Stimulated activated CD4-positive, alpha-beta T cell treated with anti-CD3 and anti-CD28 coated beads, Interleukin-1b, Interleukin-23, amount 100 ng/mL, for 48 hours (primary cell): Measurements from ENCODE around the gene COL25A1.
"Not testable (repeated sequence)": the region's sequence is repeated elsewhere in the genome, so short reads cannot be mapped to it uniquely, and the experiment has no call there.

ENCODE experiments used
- DNase-seq: peaks from one replicate; pipeline ENCODE4 v3.0.0-alpha.2; 2020

Gene COL25A1

GRCh38 chr4:109164011-109164410 lies 138.4 kb downstream of the COL25A1 start:
- DNase-seq, result no peak

DNA sequence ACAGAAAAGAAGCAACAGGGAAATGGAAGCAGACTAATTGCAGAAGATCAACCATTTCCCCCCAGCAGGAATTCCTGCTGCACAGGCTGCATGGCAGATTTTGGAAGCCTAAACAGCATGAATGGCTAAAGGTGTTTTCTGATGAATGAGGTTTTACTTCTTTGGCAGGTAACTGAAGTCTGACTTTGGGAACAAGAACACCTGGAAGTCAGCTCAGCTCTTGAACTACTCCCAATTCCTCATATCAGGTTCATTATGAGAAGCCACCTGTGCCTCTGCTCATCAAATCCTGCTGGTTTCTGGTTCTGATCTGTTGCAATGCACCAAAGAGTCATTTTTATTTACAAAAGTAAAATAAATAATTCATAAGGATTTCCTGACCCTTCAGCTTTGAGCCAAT lies 139.0 kb downstream of the COL25A1 start:
- no peak for DNase-seq

GRCh38 chr4:109162759-109163158 lies 139.7 kb downstream of the COL25A1 start:
- DNase-seq, result no peak

DNA sequence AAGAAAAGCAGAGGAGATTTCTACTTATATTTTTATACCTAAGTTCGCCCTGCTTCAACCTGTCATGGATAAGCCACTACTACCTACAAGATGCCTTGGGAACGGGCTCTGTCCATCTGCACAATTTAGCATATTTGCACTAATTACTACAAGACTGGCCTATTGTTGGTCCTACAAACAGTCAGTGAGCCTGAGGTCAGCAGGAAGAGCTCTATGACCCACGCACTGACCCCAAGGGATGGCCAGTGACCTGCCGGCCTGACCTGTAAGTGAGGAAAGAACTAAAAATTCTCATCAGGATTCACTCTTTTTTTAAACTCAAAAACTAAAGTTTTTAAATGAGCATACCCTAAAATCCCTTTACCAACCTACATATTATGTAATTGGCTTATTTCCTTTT lies 142.0 kb downstream of the COL25A1 start:
- no peak for DNase-seq

GRCh38 chr4:109157696-109158095 lies 144.8 kb downstream of the COL25A1 start:
- DNase-seq, result no peak

GRCh38 chr4:109157205-109157604 lies 145.3 kb downstream of the COL25A1 start:
- DNase-seq, result no peak

DNA sequence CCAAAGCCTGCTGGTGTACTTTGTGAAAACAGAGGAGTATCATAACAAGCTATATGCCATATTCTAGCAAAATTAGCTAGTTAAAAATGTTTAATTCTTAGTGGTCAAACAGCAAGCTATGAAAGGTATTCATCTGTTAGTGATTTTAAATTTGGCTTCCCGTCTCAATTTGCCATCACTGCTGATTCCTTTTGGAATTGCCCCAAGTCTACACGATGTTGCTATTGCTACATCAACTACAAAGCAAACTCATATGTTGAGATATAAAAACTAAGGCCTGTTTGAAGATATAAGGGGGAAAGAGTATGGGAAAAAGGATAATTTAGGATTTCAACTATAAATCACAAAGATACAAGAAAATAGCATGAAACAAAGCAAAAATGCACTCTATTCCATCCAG lies 146.1 kb downstream of the COL25A1 start:
- DNase-seq, result no peak

GRCh38 chr4:109155682-109156283 lies 146.7 kb downstream of the COL25A1 start:
- no peak for DNase-seq

DNA sequence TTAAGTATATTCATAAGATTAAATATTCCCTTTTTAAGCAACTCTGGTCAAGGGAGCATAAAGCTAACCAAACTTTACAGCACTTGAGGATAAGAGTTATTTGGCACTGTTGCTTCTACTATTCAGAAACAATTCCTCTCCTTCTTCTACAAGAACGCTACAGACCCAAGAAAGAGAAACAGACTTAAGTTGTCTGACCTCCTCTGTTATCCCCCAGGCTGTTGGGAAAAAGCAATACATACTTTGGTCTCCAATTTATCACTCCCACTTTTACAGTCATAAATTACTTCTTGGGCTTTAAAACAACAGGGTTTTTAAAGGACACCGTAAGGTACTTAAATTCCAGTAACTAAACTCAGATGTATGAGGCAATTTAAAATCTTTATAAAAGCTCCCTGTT lies 147.4 kb downstream of the COL25A1 start:
- DNase-seq, result no peak

DNA sequence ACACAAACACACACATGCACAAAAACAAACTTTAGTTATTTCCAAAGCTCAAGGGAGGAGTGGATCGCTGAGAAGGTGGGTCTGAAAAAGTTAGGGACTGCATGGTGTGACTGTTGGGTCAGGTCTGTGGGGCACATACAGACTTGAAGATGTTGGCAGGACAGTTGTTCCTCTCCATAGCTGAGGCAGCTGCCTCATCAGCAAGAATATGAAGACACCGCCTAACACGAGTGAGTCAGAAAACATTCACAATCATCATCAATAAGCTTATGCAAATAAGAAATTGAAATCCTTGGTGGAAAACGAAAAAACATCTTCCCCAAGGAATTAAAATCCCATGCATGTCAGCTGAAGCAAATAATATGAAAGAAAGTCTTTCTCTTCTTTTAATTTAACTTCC lies 148.0 kb downstream of the COL25A1 start:
- no peak for DNase-seq

DNA sequence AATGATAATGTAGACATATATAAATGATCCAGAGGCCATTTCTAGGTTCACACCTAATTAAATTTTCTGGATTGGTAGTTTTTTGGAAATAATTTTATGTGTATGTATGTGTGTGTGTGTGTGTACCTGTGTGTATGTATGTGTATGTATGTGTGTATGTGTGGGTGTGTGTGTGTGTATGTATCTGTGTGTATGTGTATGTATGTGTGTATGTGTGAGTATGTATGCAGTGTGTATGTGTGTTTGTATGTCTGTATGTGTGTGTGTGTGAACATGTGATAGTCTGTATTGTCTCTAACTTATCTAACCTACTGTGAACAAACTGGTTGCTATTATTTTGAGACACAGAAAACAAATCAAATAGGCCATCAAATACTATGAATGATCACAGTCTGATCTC lies 152.6 kb downstream of the COL25A1 start:
- DNase-seq, result no peak

GRCh38 chr4:109148577-109149075 lies 153.8 kb downstream of the COL25A1 start:
- no peak for DNase-seq

GRCh38 chr4:109147135-109147534 lies 155.3 kb downstream of the COL25A1 start:
- DNase-seq, result no peak

DNA sequence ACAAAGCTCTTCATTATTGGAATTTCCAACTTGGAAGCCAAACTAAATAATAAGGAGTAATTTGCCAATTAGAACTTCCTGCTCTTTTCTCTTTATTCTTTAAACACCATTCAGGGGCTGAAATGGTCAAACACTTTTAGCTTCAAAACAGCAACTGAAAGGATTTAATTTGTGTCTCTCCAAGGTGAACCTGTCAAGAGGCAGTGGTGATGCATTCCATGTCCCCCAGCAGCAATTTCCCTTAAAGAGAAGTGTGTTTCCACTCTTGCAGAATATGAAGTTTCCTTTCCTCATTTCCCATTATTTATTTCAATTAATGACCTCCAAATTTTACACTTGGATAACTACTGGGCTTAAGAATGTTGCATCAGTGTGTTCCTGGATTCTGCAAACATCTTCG lies 156.0 kb downstream of the COL25A1 start:
- DNase-seq, result no peak

GRCh38 chr4:109138125-109138524 lies 164.3 kb downstream of the COL25A1 start:
- not testable (repeated sequence) for DNase-seq

GRCh38 chr4:109134921-109135320 lies 167.5 kb downstream of the COL25A1 start:
- no peak for DNase-seq

DNA sequence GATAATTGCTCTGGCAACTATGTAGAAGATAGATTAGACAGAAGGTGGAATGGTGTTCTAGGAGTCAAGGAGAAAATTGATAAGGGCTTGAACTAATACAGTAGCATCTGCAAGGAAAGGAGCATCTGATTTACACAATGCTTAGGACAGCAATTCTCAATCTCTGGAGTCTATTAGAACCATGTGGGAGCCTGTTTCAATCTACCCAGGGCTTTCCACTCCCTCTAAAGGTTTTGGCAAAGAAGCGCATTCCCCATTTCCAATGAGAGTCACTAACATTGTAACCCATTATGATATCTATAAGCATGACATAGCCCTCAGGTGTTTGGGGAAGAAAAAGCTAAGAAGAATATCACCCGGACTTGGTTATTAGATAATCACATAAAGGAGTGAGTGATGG lies 168.2 kb downstream of the COL25A1 start:
- no peak for DNase-seq

GRCh38 chr4:109131559-109131958 lies 170.9 kb downstream of the COL25A1 start:
- DNase-seq, result no peak

- DNase-seq, result no peak
Measured at GRCh38 chr4:109128589-109128988, 173.9 kb downstream of the COL25A1 start.

- no peak for DNase-seq
Measured at GRCh38 chr4:109127866-109128265, 174.6 kb downstream of the COL25A1 start.

GRCh38 chr4:109126856-109127255 lies 175.6 kb downstream of the COL25A1 start:
- no peak for DNase-seq

DNA sequence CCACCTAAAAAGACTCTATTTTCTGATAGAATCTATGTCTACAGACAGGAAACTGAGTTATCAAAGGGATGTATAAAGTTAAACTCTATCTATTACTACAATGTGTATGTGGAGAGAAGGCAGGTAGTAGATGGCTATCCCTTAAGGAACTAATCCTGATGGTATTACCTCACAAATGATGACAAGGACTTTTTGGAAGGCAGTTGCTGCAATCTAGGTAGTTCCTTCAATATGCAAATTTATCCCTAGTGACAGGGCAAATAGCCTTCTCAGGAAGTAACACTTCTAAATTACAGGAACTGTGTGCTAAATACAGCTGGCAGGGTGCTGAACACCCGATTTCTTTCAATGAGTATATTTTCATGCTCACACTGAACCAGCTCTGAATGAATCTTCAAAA lies 177.4 kb downstream of the COL25A1 start:
- DNase-seq, result no peak

DNA sequence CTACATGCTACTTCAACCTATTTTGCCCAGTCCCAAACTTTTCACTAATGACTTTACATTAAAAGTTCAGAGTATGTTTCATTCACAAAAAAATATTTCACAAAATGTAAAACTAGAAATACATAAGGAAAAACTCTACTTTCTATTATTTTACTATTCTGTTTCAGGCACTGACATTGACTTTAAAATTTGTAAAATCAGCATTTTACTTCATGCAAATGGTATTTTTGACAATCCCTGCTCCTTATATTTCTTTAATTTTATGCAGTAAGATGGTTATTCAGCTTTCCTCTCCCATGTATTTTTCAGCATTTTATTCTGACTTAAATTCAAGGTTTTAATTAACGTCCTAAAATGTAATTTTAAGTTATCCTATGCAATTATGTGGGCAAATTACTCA lies 178.5 kb downstream of the COL25A1 start:
- DNase-seq, result no peak

DNA sequence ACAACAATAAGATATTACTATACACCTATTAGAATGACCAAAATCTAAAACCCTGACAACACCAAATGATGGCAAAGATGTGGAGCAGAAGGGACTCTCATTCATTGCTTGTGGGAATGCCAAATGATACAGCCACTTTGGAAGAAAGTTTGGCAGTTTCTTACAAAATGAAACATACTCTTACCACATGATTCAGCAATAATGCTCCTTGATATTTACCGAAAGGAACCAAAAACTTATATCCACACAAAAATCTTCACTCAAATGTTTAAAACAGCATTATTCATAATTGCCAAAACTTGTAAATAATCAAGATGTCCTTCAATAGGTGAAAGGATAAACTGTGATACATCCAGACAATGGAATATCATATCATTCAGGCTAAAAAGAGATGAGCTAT lies 180.9 kb downstream of the COL25A1 start:
- no peak for DNase-seq

DNA sequence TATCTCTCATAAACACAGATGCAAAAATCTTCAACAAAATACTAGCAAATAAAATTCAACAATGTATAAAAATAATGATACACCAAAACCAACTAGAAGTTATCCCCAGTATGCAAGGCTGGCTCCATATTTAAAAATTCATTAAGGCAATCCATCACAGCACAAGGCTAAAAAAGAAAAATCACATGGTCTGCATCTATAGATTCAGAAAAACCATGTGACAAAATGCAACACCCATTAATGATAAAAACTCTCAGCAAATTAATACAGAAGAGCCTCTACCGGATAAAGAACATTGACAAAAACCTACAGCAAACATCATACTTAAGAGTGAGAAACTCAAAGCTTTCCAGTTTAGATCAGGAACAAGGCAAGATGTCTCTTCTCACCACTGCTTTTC lies 182.6 kb downstream of the COL25A1 start:
- DNase-seq, result no peak

- no peak for DNase-seq
Measured at GRCh38 chr4:109118635-109119034, 183.8 kb downstream of the COL25A1 start.
